Measurements from ENCODE around the gene SLC51A.
"Not testable (repeated sequence)": the region's sequence is repeated elsewhere in the genome, so short reads cannot be mapped to it uniquely, and the experiment has no call there.

SLC51A gene

GRCh38 chr3:196216089-196216564, at the start of gene SLC51A:
Gene SLC51A (plus strand): TSS chr3:196216534. CDS start chr3:196216713, 179 bp downstream.
- in situ Hi-C loops (cut with MboI; ENCODE audit: low pct_unique_long_range_greater_than_20kb, low sequenced_read_pairs, unreplicated experiment): no loop called here
- TF ChIP-seq CTCF (IDR thresholded peaks at IDR 0.05; ENCODE audit: extremely low read depth, insufficient read depth, missing control alignments): no peak
- no peak for DNase-seq (ENCODE audit: low spot score)

GRCh38 chr3:196166741-196167140, 49.6 kb upstream of the SLC51A start:
- in situ Hi-C loops (cut with MboI; ENCODE audit: low pct_unique_long_range_greater_than_20kb, low sequenced_read_pairs, unreplicated experiment): no loop called here
- TF ChIP-seq CTCF (IDR thresholded peaks at IDR 0.05; ENCODE audit: extremely low read depth, insufficient read depth, missing control alignments): no peak
- DNase-seq (ENCODE audit: low spot score): no peak

GRCh38 chr3:196168808-196169391, 47.4 kb upstream of the SLC51A start:
- no peak for TF ChIP-seq CTCF (IDR thresholded peaks at IDR 0.05; ENCODE audit: extremely low read depth, insufficient read depth, missing control alignments)
- in situ Hi-C loops (cut with MboI; ENCODE audit: low pct_unique_long_range_greater_than_20kb, low sequenced_read_pairs, unreplicated experiment): no loop called here
- no peak for DNase-seq (ENCODE audit: low spot score)

- no peak for TF ChIP-seq CTCF (IDR thresholded peaks at IDR 0.05; ENCODE audit: extremely low read depth, insufficient read depth, missing control alignments)
- in situ Hi-C loops (cut with MboI; ENCODE audit: low pct_unique_long_range_greater_than_20kb, low sequenced_read_pairs, unreplicated experiment): no loop called here
- no peak for DNase-seq (ENCODE audit: low spot score)
Measured at GRCh38 chr3:196169836-196170240, 46.5 kb upstream of the SLC51A start.

GRCh38 chr3:196170296-196170695, 46.0 kb upstream of the SLC51A start:
- DNase-seq (ENCODE audit: low spot score); in situ Hi-C loops (cut with MboI; ENCODE audit: low pct_unique_long_range_greater_than_20kb, low sequenced_read_pairs, unreplicated experiment): not testable (repeated sequence)

- in situ Hi-C loops (cut with MboI; ENCODE audit: low pct_unique_long_range_greater_than_20kb, low sequenced_read_pairs, unreplicated experiment): no loop called here
- DNase-seq (ENCODE audit: low spot score): no peak
- no peak for TF ChIP-seq CTCF (IDR thresholded peaks at IDR 0.05; ENCODE audit: extremely low read depth, insufficient read depth, missing control alignments)
Measured at GRCh38 chr3:196174652-196175051, 41.7 kb upstream of the SLC51A start.

- in situ Hi-C loops (cut with MboI; ENCODE audit: low pct_unique_long_range_greater_than_20kb, low sequenced_read_pairs, unreplicated experiment): no loop called here
- DNase-seq (ENCODE audit: low spot score): no peak
Measured at GRCh38 chr3:196175116-196175625, 41.2 kb upstream of the SLC51A start.

More at GRCh38 chr3:196175116-196175625, 41.2 kb upstream of the SLC51A start:
- TF ChIP-seq CTCF (IDR thresholded peaks at IDR 0.05; ENCODE audit: extremely low read depth, insufficient read depth, missing control alignments): no peak

Measured in GM13977 (cell line).